ENCODE data around the gene STK39.
A peak's percentile ranks its signal among the peaks of the same experiment; 100 is the strongest.

Gene STK39

DNA sequence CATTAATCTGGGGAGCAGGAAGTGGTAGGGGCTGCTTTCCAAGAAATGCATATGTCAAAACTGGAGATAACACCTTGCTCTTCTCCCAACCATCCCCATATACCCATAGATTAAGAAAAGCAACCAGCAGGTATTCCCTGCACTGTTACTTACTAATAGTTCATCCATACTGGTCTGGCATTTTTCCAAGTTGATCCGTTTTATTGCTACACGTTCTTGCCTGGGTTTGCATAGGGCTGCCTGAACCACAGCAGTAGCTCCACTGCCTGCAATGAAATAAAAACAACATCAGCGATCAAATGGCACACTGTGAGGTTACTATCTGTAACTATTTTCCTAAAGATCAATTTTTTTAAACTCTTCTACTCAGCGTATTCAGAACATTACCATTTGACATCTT lies 65.6 kb downstream of the STK39 start:
- no peak for DNase-seq

DNA sequence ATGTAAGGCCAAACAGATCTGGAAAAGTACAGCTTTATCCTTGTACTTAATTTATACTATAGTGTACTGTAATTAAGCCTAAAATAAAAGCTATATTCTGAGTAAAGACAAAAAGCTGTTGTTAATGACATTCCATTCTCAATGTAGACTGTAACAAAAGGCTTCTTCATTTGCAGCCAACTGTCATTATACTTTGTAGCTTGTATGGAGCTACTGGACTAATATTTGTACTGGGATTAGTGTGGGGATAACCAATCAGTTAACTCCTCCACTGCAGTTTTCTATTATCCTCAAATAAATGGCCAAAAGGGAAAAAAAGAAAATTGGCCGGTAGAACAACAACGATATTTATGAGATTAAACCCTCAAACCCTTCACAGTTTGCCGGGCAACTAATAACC lies 66.5 kb downstream of the STK39 start:
- peak; percentile 62 for DNase-seq

DNA sequence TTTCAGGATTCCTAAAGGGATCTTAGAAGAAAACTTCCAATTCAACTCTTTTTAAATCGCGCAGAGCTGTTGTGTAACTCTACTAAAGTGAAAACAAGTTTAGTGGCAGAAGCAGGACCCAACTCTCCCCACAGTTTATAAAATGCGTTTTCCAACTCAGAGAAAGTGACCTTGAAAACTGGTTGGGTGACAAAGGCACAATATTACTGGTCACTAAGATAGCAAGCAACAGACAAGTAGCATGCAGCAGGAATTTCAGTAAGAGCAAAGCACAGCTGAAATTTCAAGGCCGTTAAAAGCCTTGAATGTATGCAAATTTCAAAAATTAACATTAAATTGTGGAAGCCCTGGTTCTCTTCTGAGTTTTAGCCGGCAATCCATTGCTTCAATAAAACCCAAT lies 66.9 kb downstream of the STK39 start:
- no peak for DNase-seq

DNA sequence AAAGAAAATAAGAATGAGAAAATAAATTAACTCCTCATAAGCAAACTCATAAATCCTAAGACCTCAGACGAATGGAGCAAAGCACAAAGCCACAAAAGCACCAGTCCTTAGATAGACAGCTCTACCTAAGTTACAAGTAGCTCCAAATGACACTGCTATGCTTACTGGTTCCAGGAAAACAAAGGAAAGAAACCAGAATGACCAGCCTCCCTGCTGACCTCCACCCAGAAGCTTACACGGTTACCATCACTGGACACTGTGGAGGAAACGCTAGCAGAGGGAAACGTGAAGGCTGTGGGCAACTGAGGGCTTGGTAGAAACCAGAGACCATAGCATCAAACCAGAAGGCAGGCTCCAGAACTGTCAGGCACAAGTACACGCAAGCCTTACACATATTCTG lies 67.8 kb downstream of the STK39 start:
- DNase-seq, result no peak

DNA sequence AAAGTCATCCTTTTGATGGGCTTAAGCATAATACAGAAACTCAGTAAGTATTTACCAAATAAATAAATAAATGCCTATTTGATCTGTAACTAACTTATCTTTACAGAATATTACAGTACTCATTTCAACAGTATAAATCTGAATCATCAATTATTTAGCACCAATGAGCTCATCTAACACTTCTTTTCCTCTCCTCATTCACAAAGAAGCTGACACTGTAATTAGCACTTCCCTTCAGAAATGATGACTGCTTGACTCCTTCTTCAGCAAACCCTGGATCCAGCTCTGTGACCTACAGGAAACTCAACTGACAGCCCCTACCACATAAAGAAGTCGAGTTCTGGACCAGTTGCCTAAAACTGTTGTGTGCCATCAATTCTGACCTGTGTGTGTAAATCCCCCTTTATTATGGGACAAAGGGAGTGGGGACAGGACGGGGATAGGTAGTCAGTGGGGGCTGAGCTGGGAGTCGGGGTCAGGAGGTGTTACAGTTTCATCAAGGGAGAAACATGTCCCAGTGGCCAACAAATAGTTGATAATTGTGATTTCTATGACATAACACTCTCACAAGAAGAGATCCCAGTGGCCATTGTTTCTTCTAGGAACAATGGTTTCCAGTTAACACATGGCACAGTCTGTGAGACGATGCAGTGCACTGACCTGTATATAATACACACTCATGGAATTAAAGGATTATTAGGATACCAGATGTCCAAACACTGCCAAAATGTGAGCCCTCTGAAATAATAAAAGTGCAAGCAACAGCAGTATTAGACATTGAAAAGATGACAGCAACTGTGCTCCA lies 68.7 kb downstream of the STK39 start:
- DNase-seq, result no peak

DNA sequence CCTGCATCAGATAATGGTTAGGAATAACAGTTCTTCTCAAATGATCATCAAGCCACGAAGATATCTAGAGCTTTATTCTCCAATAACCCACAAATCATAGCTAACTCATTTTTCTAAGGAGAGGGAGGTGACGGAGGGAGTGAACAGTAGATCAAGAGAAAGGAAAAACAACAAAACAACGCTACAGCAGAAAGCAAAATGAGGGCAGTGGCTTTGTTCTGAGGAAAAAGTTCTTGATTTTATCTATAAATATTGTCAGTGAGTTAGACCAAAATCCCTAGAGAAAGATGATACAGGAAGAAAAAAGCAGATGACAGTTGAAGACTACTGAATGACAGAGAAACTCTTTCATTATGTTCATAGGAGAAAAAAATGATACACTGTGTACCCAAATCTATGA lies 71.0 kb downstream of the STK39 start:
- no peak for DNase-seq

GRCh38 chr2:168175469-168175868 lies 71.9 kb downstream of the STK39 start:
- no peak for DNase-seq

DNA sequence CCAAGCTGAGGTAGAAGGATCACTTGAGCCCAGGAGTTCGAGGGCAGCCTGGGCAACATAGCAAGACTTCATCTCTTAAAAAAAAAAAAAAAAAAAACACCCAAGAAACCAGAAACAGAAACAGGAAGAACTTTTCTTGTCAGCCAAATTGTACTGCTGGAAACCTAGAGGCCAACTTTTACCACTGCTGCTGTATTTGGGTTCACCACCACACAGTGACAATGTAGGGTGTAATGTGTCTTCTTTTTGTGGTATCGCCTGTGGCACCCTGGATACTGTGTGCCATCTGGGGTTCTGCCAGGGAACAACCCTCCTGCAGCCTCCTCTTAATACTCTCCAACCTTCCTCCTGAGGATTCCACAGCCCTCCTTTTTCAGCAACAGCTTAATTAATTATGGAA lies 72.6 kb downstream of the STK39 start:
- DNase-seq, result no peak

DNA sequence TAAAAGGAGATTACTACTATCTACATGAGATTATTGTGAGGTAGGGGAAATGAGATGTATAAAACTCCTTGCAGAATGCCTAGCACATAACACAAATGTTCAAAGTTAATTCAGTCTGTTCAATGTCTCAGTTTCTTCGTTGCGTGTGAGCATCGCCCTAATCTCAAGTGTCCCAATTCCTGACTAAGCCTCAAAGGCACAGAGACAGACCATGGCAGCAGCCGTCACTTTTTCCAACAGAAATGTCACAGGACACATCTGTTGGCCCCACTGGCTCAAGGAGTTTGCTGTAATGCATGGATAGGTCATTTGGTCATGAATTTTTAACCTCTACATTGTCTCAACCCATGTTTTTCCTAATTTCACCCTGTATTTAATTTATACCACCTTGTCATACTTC lies 75.3 kb downstream of the STK39 start:
- no peak for DNase-seq

GRCh38 chr2:168171059-168171762 lies 76.2 kb downstream of the STK39 start:
- no peak for DNase-seq

GRCh38 chr2:168169097-168169745 lies 78.2 kb downstream of the STK39 start:
- DNase-seq, result peak; percentile 13

DNA sequence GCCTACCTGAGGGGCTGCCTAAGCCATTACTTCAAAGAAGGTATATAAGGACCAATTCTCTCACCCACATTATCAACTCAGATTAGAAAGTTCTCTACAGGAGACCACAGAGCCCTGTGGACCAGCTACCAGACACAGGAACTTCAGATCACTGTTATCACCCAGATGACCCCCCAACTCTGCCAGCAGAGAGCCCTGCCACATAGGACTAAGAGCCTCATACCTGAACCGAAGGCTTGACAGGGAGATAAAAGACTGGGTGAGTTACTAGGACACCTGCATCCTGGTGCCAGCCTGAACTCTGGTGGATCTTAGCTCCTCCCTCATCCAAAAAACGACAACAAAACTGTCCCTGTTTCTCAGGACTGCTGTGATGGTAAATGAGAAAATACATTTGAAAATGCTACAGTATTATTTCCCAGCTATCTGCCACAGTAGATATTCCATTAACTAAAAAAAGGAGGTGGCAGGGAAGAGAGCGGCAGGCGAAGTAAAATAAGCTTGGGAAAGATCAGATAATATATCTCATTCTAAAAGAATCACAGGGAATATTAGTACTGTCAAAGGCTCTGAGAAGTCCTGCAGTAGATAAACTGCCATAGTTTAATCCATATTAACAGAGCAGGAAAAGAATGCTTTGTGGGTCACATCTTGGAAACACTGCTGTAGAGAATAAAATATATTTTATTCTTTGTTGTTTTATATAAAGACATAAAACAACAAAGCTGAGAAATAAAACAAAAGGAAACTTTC lies 79.7 kb downstream of the STK39 start:
- DNase-seq, result no peak

GRCh38 chr2:168166902-168167510 lies 80.4 kb downstream of the STK39 start:
- DNase-seq, result no peak

- DNase-seq, result no peak
Measured at GRCh38 chr2:168165985-168166901, 81.2 kb downstream of the STK39 start.

DNA sequence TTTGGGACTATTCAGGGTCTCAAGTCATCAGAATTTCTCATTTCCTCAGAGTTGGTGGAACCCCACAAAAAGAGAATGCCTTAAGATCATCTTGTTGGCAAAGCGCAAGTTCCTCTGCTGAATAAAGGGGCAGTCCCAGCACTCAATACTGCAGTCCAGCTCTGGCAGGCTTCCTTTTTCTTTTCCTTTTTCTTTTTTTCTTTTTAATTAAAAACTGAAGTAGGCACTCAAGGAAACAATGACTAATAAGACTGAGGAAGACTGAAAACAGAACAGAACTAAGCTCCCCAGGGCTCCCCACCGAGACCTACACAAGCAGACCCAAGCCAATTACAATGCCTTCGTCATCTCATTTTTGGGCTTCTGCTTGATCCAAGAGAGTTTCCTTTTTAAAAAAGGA lies 82.0 kb downstream of the STK39 start:
- no peak for DNase-seq

DNA sequence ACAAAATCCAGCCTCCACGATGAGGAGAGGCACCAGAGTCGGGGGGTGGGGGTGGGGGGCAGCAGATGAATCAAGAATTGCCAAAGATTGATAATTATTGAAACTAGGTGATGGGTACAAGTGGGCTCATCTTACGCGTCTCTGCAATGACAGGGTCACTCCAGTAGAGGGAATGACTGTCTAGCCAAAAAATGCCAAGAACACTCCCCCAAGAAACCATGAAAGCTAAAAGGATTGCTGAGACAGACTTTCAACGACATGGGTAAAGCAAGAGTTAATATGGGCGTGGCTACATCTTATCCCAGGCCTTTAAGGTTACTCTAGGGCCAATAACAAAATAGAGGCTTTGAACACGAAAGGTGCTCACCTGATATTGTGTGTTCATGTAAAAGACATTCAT lies 86.5 kb downstream of the STK39 start:
- no peak for DNase-seq

DNA sequence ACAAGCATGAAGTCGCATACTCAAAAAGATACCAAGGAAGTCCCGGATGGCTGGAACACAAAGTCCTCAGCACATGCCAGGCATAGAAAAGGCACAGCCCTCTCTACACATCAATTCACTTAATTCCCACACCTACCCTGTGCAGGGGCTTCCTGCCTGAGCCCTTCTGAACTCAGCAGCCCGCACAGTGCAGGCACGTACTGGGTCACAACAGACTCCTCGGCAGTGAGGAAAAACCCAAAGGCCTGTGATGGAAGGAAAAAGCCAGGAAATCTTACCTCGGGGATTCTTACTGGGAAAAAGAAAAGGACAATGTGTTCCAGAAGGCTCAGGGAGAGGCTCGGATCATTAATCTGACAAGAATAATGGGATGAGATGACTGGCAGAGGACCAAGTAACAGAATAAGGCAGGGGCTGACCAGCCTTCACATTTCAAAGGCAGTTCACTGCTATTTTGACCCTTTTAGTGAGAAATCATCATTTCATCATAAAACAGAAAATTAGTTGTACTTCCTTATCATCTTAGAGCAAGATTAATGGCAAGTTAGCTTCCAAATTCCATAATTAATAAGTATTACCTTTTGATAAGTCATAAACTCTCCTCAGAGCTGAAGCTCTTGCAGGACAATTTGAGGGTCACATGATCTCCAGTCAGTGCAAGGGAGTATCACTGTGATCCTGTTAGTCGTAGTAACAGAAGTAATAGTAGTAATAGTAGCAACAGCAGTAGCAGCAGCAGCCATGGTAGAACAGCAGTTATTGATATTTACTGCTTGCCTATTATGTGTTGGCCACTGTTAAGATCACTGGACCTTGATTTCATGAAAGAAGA lies 87.4 kb downstream of the STK39 start:
- no peak for DNase-seq

GRCh38 chr2:168158586-168158985 lies 88.8 kb downstream of the STK39 start:
- DNase-seq, result no peak

DNA sequence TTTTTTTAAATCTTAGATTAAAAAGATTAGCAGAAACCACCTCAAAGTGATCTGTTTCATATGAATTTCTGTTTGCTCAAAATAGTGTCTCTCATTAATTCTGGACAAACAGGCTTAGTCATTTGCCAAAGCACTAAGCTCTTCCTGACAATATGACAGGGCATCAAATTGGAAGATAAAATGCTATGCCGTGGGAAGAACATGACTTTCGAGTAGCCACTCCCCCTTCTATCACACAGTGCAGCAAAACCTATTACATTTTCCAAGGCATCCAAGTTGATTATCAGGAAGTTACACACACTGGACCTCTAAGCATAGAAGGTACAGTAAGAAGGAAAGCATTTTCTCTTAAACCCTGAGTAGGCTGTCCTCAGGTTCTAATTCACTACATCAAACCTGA lies 89.5 kb downstream of the STK39 start:
- no peak for DNase-seq

- no peak for DNase-seq
Measured at GRCh38 chr2:168157070-168157469, 90.3 kb downstream of the STK39 start.

DNA sequence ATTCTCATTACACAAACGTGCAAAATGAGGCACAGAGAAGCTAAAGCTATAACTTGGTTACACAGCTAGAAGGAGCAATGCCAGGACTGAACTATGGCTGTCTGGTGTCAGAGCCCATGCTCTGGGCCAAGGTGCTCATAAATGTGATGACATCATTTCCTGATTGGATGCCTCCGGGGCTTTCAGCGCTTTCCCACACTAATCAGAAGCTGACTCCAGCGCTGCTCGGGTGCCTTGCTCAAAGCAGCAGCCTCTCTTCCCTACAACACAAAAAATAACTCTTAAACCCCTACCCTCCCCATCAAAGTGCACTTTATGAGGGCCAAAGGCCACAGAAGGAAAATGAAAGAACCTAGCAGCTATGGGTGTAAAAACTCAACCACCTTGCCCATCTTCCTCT lies 90.7 kb downstream of the STK39 start:
- DNase-seq, result no peak

Measured in NCI-H446 treated with DMSO at 0.1 percent for 48 hours (cell line).